GM18520 (cell line): ENCODE measurements around the gene EIF4G2.
"Not testable (repeated sequence)": the region's sequence is repeated elsewhere in the genome, so short reads cannot be mapped to it uniquely, and the experiment has no call there.

Experiments used
- ATAC-seq: cut with Tn5 transposase; IDR thresholded peaks from one replicate; pipeline ENCODE4 v1.9.1; 2021; ENCODE audit not compliant: unreplicated experiment

Gene EIF4G2

GRCh38 chr11:10808553-10809372 is at the start of gene EIF4G2:
Gene EIF4G2 (minus strand): TSS chr11:10808926.
- peak; percentile 91 for ATAC-seq

GRCh38 chr11:10857709-10858438 is 49.1 kb upstream of the EIF4G2 start, which contains the start of gene ZBED5:
Gene ZBED5 (minus strand): TSS chr11:10858053. CDS start chr11:10854945, 3,108 bp downstream.
- peak; percentile 93 for ATAC-seq

- peak; percentile 3 for ATAC-seq
Observed at GRCh38 chr11:10857459-10857708, 48.7 kb upstream of the EIF4G2 start.

GRCh38 chr11:10856689-10857458 is 48.1 kb upstream of the EIF4G2 start:
- no peak for ATAC-seq

GRCh38 chr11:10855295-10855694 is 46.6 kb upstream of the EIF4G2 start:
- no peak for ATAC-seq

GRCh38 chr11:10847960-10848860 is 39.5 kb upstream of the EIF4G2 start:
- no peak for ATAC-seq

- no peak for ATAC-seq
Observed at GRCh38 chr11:10846660-10847059, 37.9 kb upstream of the EIF4G2 start.

- no peak for ATAC-seq
Observed at GRCh38 chr11:10845589-10845988, 36.9 kb upstream of the EIF4G2 start.

GRCh38 chr11:10844796-10845195 is 36.1 kb upstream of the EIF4G2 start:
- no peak for ATAC-seq

- no peak for ATAC-seq
Observed at GRCh38 chr11:10844356-10844755, 35.6 kb upstream of the EIF4G2 start.

GRCh38 chr11:10838881-10839280 is 30.2 kb upstream of the EIF4G2 start:
- no peak for ATAC-seq

- ATAC-seq, result no peak
Observed at GRCh38 chr11:10838083-10838482, 29.4 kb upstream of the EIF4G2 start.

- ATAC-seq, result not testable (repeated sequence)
Observed at GRCh38 chr11:10836884-10837283, 28.2 kb upstream of the EIF4G2 start.

- no peak for ATAC-seq
Observed at GRCh38 chr11:10829139-10829538, 20.4 kb upstream of the EIF4G2 start.

GRCh38 chr11:10828402-10828801 is 19.7 kb upstream of the EIF4G2 start:
- no peak for ATAC-seq

- no peak for ATAC-seq
Observed at GRCh38 chr11:10824888-10825287, 16.2 kb upstream of the EIF4G2 start.

GRCh38 chr11:10823152-10823579 is 14.4 kb upstream of the EIF4G2 start:
- no peak for ATAC-seq

GRCh38 chr11:10822491-10822890 is 13.8 kb upstream of the EIF4G2 start:
- not testable (repeated sequence) for ATAC-seq

- no peak for ATAC-seq
Observed at GRCh38 chr11:10818594-10818993, 9.9 kb upstream of the EIF4G2 start.

- no peak for ATAC-seq
Observed at GRCh38 chr11:10813945-10814344, 5.2 kb upstream of the EIF4G2 start.
